MM.1S (cell line): ENCODE measurements around the gene TEX264.
"Not testable (repeated sequence)": the region's sequence is repeated elsewhere in the genome, so short reads cannot be mapped to it uniquely, and the experiment has no call there.

Experiments
- DNase-seq: peaks from one replicate; pipeline ENCODE4 v3.0.0-alpha.2; 2015
- H2AFZ ChIP-seq: fragments of 300-600 bp; sonication (generic); 2 replicates; pipeline ENCODE4 v1.6.0; 2016; ENCODE audit warnings: antibody characterized with exemption, low read length
- H3F3A ChIP-seq: fragments of 300-600 bp; sonication (generic); 2 replicates; pipeline ENCODE4 v1.6.1; 2016; ENCODE audit warnings: mild to moderate bottlenecking, antibody characterized with exemption, low read length, moderate library complexity, mixed read lengths; ENCODE audit not compliant: insufficient read depth
- H3K27ac ChIP-seq: fragments of 300-600 bp; sonication (generic); 2 replicates; pipeline ENCODE4 v1.5.1; 2016; ENCODE audit warnings: mild to moderate bottlenecking, low read length
- H3K27me3 ChIP-seq: fragments of 300-600 bp; sonication (generic); replicated peaks from 2 replicates; pipeline ENCODE4 v1.6.0; 2016; ENCODE audit warnings: low read length; ENCODE audit not compliant: insufficient read depth
- H3K36me3 ChIP-seq: fragments of 300-600 bp; sonication (generic); replicated peaks from 2 replicates; pipeline ENCODE4 v1.6.1; 2016; ENCODE audit warnings: mild to moderate bottlenecking, low read length, mixed read lengths; ENCODE audit not compliant: insufficient read depth
- H3K4me1 ChIP-seq: fragments of 300-600 bp; sonication (generic); 2 replicates; pipeline ENCODE4 v1.6.1; 2016; ENCODE audit warnings: low read length, mixed read lengths
- H3K4me2 ChIP-seq: fragments of 300-600 bp; sonication (generic); 2 replicates; pipeline ENCODE4 v1.6.0; 2016; ENCODE audit warnings: low read depth, low read length
- H3K4me3 ChIP-seq: fragments of 300-600 bp; sonication (generic); 2 replicates; pipeline ENCODE4 v1.5.1; 2016; ENCODE audit warnings: low read length, mixed read lengths
- H3K79me2 ChIP-seq: fragments of 300-600 bp; sonication (generic); 2 replicates; pipeline ENCODE4 v1.6.1; 2016; ENCODE audit warnings: mixed run types, low read length, mixed read lengths
- H3K9ac ChIP-seq: fragments of 300-600 bp; sonication (generic); 2 replicates; pipeline ENCODE4 v1.6.1; 2016; ENCODE audit warnings: low read length, mixed read lengths
- H3K9me2 ChIP-seq: fragments of 300-600 bp; sonication (generic); replicated peaks from 2 replicates; pipeline ENCODE4 v1.6.1; 2016; ENCODE audit warnings: mild to moderate bottlenecking, low read length, mixed read lengths; ENCODE audit not compliant: insufficient read depth
- H3K9me3 ChIP-seq: fragments of 300-600 bp; sonication (generic); replicated peaks from 2 replicates; pipeline ENCODE4 v1.6.1; 2016; ENCODE audit warnings: mild to moderate bottlenecking, low read length, mixed read lengths; ENCODE audit not compliant: insufficient read depth
- H4K20me1 ChIP-seq: fragments of 300-600 bp; sonication (generic); 2 replicates; pipeline ENCODE4 v1.6.1; 2016; ENCODE audit warnings: mild to moderate bottlenecking, low read length, moderate library complexity, mixed read lengths; ENCODE audit not compliant: insufficient read depth
- CTCF ChIP-seq: fragments of 300-600 bp; sonication (generic); IDR thresholded peaks from 2 replicates; pipeline ENCODE4 v1.5.1; 2016; ENCODE audit warnings: antibody characterized with exemption, low read length, mixed read lengths
- EZH2 ChIP-seq: fragments of 300-600 bp; sonication (generic); optimal IDR thresholded peaks from 2 replicates; pipeline ENCODE3; 2017; ENCODE audit warnings: low read depth, mild to moderate bottlenecking, antibody characterized with exemption, low read length, mixed read lengths
- EZH2phosphoT487 ChIP-seq: fragments of 300-600 bp; sonication (generic); IDR thresholded peaks from 2 replicates; pipeline ENCODE4 v1.6.1; 2018; ENCODE audit warnings: antibody characterized with exemption, low read length

The TEX264 gene

GRCh38 chr3:51642462-51642861 is 28.6 kb upstream of the TEX264 start:
- no peaks in the 10 kb centered on the region for H3K9me2 ChIP-seq
- TF ChIP-seq CTCF (peak; percentile 34), EZH2 (no peak), EZH2phosphoT487 (no peak)
- H3K27ac ChIP-seq: no peak overlapping the region
- H3K4me1 ChIP-seq: no peaks in the 10 kb centered on the region
- DNase-seq: no peak
- no peak overlapping the region for H3K4me3 ChIP-seq
- no peak overlapping the region for H3K9ac ChIP-seq
- H3K4me2 ChIP-seq: no peak overlapping the region
- no peaks in the 10 kb centered on the region for H4K20me1 ChIP-seq
- no peaks in the 10 kb centered on the region for H3F3A ChIP-seq
- H3K36me3 ChIP-seq: 0 out of 2 replicates have a peak, but pooled peaks cover 3% of the 10 kb centered on the region
- H3K9me3 ChIP-seq: no peaks in the 10 kb centered on the region
- no peaks in the 10 kb centered on the region for H3K27me3 ChIP-seq
- H2AFZ ChIP-seq: no peak overlapping the region
- H3K79me2 ChIP-seq: no peaks in the 10 kb centered on the region

GRCh38 chr3:51646091-51646490 is 25.0 kb upstream of the TEX264 start:
- no peak for DNase-seq
- Histone ChIP-seq H3K27me3 (no peaks in the 10 kb centered on the region), H3K27ac (no peak overlapping the region), H3K4me3 (no peak overlapping the region), H3K9me2 (no peaks in the 10 kb centered on the region), H4K20me1 (no peaks in the 10 kb centered on the region), H3K9me3 (no peaks in the 10 kb centered on the region), H3K36me3 (0 out of 2 replicates have a peak, but pooled peaks cover 3% of the 10 kb centered on the region), H2AFZ (no peak overlapping the region), H3K4me1 (no peaks in the 10 kb centered on the region), H3F3A (no peaks in the 10 kb centered on the region), H3K9ac (no peak overlapping the region), H3K4me2 (no peak overlapping the region), H3K79me2 (no peaks in the 10 kb centered on the region)
- TF ChIP-seq EZH2phosphoT487: no peak

- not testable (repeated sequence) for H3K79me2 ChIP-seq, H3K9me2 ChIP-seq, H2AFZ ChIP-seq, H3K9me3 ChIP-seq, H4K20me1 ChIP-seq, H3K4me1 ChIP-seq, H3K4me3 ChIP-seq, H3K4me2 ChIP-seq, H3K27me3 ChIP-seq, H3F3A ChIP-seq, H3K9ac ChIP-seq, H3K27ac ChIP-seq, H3K36me3 ChIP-seq, DNase-seq
These were observed 18.9 kb upstream of the TEX264 start for GRCh38 chr3:51652103-51652502.

- not testable (repeated sequence) for H3K9me2 ChIP-seq, H3K27ac ChIP-seq, H3K79me2 ChIP-seq, H4K20me1 ChIP-seq, DNase-seq, H3K9me3 ChIP-seq, H3F3A ChIP-seq, H3K9ac ChIP-seq, H3K27me3 ChIP-seq, H3K4me2 ChIP-seq, H3K4me3 ChIP-seq, H2AFZ ChIP-seq, H3K36me3 ChIP-seq, H3K4me1 ChIP-seq
These were observed 17.6 kb upstream of the TEX264 start for GRCh38 chr3:51653409-51653808.

GRCh38 chr3:51657234-51657633 is 13.8 kb upstream of the TEX264 start:
- Histone ChIP-seq H3K4me3 (no peak overlapping the region), H3K4me1 (no peaks in the 10 kb centered on the region), H3F3A (no peaks in the 10 kb centered on the region), H3K4me2 (no peak overlapping the region), H3K79me2 (no peaks in the 10 kb centered on the region), H3K27me3 (no peaks in the 10 kb centered on the region), H2AFZ (no peak overlapping the region), H3K36me3 (no peaks in the 10 kb centered on the region), H3K9ac (no peak overlapping the region), H3K27ac (no peak overlapping the region), H4K20me1 (no peaks in the 10 kb centered on the region), H3K9me2 (no peaks in the 10 kb centered on the region), H3K9me3 (no peaks in the 10 kb centered on the region)
- no peak for DNase-seq
- TF ChIP-seq CTCF (no peak), EZH2phosphoT487 (no peak), EZH2 (no peak)
